Pons (tissue), 1 donor: ENCODE measurements around the gene DCBLD1.

Source experiments
- DNase-seq: peaks from one replicate; pipeline ENCODE4 v3.0.0-alpha.2; 2016; ENCODE audit warnings: low spot score

The DCBLD1 gene

DNA sequence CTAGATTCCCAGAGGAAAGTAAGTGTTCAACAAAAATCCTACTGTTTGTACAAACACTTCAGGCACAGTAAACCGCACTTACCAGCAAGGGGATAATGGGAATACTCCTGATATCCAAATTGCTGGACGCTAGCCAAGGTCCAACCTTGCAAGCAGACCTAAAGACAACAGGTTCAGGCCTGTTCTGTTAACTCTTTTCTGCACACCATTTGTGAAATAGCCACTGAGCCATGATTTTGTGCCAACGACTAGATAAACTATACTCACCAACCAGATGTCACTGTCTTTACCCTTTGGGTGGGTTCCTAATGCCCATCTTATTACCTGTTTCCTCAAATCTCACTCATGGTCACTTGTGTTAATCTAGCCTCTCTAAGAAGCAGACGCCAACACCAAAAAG, 76.3 kb downstream of the DCBLD1 start:
- DNase-seq, result no peak

DNA sequence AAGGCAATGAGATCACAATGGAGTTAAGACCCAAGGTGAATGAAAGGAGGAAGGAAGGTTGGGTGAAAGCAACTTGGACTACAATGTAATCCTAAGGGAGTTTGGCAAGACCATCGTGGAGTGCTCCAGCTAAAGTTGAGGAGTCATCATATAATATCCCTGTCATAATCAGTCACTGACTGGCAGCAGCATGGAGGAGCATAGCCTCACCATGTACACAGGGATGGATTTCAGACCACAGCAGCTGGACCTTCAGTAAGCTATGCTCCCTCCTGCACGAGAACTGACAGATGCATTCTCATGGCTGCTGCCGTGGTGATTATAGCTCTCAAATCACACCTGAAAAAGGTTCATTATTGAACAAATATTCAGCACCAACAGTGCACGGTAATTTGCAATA, 76.8 kb downstream of the DCBLD1 start:
- no peak for DNase-seq

DNA sequence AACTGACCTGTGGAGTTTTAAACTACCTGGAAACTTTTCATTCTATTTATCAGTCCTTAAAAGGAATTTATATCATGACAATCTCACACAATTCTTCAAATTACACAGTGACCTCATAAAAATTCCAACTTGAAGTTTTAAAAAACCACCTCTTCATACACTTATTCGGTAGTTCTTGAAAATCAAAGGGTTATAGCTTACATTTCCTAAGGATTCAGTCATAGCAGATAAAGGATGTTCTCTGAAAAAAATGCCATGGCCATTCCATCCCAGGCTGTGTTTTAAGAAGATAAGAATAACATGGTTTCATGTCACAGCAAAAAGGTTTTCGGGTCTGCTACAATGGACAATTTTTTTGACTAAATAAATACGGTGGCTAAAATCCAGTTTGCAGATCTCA, 78.7 kb downstream of the DCBLD1 start:
- no peak for DNase-seq

DNA sequence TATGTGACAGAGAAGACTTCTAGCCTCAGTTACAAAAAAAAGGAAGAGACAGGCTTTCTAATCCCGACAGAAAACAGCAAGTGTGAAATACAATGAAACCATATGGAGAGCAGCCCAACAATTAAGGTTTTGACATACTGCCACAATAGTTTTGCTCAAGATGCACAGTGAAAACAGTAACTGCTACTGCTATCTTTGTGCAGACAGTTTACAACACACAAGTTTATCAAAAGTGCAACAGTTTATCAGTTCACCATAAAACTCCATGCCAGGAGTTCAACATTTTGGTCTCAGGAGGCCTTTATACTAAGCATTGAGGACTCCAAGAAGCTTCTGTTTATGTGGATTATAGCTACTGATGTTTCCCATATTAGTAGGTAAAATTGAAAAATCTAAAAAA, 82.2 kb downstream of the DCBLD1 start:
- no peak for DNase-seq

DNA sequence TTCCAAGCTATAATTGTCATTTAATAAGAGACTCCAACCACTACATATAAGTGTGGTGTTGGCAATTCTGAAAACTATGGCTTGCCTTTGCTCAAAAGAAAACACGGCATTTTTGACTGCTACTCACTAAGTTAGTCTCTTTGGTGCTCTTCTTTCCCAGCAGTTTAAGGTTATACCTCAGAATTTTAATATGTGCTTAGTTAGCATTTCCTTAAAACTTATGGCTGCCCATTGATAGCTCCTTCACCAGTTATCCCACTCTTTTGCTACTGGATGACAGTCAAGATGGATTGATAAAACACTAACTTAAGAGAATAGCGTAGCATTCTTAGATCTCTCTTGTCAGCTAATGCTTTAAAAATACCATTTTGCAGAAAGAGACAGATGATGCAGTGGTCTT, 85.8 kb downstream of the DCBLD1 start:
- no peak for DNase-seq

DNA sequence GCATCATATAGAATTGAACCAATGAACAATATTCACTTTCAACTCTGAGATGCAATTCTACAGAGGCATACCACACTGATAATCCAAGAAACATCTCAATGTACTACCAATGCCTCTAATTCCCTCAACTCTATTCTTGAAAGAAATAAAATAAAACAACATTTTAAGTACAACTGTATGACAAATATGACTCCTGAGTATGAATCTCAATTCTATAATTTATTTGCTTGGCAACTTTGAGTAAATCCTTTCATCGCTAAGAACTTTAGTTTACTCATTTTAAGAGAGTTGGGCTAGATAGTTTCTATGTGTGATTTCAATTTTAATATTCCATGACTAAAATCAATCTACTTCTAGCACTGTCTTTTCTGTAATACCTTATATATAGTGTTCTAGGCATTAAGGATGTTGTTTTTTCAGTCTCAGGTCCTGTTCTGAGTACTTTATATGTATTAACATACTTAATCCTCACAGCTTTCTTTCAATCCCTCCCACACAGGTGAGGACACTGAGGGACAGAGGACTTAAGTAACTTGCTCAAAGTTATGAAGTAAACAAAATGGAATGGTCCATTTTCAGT, 86.4 kb downstream of the DCBLD1 start:
- no peak for DNase-seq

DNA sequence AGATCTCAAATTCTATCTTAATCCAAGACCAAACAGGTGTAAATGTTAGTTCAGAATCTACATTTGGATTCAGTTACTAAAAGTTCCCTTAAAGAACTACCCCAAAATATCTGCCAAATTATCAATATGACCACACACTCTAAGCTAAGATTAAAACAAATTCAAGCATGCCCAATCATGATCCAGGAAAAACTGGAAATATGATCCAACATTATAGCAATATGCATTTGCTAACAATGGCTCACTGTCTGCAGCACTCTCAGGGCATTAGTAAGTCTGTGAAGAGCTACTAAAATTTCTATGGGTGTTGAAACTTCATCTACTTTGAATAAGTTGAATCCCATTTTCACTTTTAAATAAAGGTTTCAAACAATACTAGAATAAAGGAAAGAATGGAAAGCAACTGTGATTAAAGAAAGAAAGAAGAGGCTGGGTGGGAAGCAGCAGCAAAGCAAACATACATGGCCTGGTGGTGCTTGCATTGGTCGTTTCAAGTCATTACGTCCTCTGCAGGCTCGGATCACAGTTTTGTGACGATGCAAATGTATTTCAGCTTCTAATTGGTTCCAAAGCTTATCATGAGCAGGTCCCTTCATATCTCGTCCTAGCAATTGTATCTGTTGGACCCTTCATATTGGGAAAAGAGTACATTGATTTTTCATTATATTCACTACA, 90.7 kb downstream of the DCBLD1 start:
- no peak for DNase-seq

DNA sequence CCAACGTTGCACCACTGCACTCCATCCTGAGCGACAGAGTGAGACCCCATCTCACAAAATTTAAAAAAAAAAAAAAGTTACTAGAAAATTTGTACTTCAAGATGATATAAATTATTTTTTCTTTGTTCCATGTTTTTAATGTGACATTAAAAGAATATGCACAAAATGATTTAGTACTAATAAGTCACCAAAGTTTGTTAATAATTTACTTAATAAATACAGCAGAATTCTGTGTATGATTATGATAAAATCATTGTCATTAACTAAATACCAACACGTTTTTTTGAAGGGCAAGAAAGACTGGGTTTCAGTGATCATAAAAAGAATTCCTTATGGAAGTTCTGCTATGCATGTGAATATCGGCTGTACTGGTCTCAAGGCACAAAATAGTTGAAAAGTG, 91.7 kb downstream of the DCBLD1 start:
- no peak for DNase-seq

DNA sequence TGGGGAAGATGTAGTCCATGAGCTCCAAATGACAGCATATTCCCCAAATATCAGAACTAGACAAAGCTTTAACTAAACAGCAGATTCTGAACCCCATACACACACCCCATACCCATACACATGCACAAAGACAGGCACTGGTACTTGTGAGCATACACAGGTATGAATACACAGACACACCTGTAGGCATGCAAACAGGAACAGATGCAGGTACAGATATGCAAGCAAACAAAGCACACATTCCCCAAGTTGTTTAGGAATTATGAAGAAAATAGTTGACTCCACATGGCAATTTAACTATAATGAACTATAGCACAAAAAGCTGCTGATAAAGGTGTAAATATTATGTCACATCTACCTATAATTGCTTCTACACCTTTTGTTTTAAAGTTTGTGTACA, 103.2 kb downstream of the DCBLD1 start:
- DNase-seq, result no peak

DNA sequence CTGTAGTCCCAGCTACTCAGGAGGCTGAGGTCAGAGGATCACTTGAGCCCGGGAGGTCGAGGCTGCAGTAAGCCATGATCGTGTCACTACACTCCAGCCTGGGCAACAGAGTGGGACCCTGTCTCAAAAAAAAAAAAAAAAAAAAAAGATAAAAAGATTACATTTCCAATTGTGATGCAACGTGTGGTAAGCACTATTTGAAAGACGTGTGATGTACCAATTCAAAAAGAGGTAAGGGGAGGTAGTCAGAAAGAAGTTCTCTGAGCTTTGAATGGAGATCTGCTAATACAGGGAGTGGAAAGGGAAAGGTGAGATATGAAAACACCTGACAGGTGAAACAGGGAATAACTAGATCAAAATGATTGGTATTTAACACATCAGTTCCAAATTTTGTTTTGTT, 108.0 kb downstream of the DCBLD1 start:
- no peak for DNase-seq

DNA sequence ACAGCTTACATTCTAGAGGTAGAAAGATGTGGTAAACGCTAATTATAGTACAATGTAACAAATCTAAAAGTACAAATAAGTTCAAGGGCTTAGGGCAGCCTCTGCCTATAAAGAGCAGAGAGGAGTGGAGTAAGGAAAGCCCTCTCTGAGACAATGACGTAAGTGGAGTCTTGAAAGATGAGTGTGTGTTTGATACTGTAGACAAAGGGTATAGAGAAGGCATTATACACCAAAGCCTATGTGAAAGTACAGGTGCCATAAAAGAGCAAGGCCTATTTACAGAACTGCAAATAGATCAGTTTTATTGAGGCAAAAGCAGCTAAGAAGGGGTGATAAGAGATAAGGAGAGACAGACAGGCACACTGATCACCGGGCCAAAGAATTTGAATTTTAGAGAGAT, 108.9 kb downstream of the DCBLD1 start:
- DNase-seq, result no peak

DNA sequence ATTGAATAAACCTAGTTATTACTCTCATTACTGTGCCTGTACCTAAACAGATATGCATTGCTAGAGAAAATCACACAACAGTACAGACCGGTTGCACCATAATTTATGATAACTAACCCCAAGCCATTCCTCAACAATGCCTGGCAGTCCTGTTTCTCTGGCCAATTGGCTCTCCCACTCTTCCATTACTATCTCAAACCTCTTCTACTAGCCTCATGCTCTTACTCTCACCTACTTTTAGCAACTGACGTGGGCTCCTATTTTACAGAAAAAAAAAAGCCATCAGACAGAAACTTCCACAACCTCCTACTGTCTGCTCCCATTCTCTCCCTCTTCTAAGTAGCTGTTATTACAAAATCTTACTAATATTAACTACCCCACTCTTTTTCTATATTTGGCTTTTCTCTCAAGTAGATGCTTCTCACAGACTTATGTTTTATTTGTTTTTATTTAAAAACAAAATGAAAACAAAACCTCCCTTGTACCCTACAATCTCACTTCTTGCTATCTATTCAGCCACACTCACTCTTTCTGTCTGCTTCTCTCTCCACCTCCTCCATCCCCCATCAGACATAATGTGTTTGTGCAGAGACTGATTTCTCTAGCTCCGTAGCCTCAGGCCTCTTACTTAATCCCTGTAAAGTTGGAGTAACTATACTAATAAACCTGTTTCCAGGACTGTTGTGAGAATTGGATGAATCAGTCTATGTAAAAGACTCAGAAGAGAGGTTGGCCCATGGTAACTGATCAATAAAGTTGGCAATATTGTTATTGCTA, 110.7 kb downstream of the DCBLD1 start:
- no peak for DNase-seq

DNA sequence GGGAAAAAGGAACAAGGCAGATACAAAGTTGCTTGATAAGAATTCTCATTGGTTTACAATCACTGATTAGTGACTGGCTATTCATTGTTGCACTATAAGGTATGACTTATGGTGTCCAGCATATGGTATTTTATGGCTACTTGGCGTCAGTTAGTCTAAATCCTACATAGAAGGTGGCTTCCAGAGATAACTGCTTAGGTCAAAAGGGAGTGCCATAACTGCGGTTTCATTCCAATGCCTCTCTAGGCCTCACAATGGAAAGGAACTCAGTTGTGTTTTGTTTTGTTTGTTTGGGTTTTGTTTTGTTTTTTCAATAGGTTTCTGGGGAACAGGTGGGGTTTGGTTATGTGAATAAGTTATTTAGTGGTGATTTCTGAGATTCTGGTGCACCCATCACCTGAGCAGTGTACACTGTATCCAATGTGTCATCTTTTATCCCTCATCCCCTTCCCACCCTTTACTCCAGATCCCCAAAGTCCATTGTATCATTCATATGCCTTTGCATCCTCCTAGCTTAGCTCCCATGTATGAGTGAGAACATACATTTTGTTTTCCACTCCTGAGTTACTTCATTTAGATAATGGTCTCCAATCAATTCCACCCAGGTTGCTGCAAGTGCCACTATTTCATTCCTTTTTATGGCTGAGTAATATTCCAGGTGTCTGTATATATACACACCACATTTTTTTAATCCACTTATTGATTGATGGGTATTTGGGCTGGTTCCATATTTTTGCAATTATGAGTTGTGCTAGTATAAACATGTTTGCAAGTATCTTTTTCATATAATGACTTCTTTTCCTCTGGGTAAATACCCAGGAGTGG, 112.8 kb downstream of the DCBLD1 start:
- no peak for DNase-seq

DNA sequence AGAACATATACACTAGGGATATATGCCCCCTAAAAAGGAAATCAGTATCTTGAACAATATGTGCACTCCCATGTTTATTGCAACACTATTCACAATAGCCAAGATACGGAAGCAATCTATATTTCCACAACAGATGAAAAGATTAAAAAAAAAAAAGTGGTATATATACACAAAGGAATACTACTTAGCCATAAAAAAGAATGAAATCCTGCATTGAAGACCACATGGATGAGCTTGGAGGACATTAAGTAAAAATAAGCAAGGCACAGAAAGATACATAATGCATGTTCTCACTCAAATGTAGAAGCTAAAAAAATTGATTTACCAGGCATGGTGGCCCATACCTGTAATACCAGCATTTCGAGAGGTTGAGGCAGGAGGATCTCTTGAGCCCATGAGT, 115.3 kb downstream of the DCBLD1 start:
- DNase-seq, result no peak
